ENCODE results near the gene KCNH5. TPM values are rescaled to one million over a fixed set of nuclear protein-coding genes. Genes with fewer than 3 reads are reported as not detected.
"Not testable (repeated sequence)": the region's sequence is repeated elsewhere in the genome, so short reads cannot be mapped to it uniquely, and the experiment has no call there.

Gene KCNH5
- total RNA-seq, 2 donors from 2014 or later, result 0.06 to 0.09 TPM

DNA sequence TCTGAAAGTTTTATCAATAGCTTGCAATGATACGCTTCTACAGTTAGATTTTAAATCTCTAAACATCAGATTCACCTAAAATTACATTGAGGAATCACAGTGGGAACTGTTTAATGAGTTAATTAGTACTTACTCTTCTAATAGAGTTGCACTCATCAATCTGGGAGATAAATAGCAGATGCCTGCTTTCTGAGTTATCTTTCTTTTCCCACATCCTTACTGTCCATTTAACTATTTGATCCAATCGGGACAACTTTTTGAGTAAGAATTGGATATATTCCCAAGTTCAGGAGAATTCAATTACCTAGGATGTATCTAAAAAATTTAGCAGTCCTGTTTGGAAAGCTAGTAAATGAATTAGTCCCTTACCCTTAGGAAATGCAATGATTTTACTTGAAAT lies 162.3 kb downstream of the KCNH5 start:
- Histone ChIP-seq H3K9me3 (no peaks in the 10 kb centered on the region), H3K36me3 (no peaks in the 10 kb centered on the region), H3K4me1 (replicated peaks) (no peaks in the 10 kb centered on the region), H3K27me3 (replicated peaks; ENCODE audit: insufficient read depth) (no peaks in the 10 kb centered on the region), H3K27ac (no peak overlapping the region), H3K4me3 (no peak overlapping the region)
- DNase-seq (ENCODE audit: low spot score), result no peak
- TF ChIP-seq CTCF (IDR thresholded peaks at IDR 0.05), result no peak
- no peak for TF ChIP-seq POLR2AphosphoS5 (IDR thresholded peaks at IDR 0.05)
- TF ChIP-seq POLR2A (IDR thresholded peaks at IDR 0.05), result no peak
- intact Hi-C loops (cut with DNase I), result no loop called here
- 95% methylated on average over 2 of the region's 2 CpGs for WGBS

DNA sequence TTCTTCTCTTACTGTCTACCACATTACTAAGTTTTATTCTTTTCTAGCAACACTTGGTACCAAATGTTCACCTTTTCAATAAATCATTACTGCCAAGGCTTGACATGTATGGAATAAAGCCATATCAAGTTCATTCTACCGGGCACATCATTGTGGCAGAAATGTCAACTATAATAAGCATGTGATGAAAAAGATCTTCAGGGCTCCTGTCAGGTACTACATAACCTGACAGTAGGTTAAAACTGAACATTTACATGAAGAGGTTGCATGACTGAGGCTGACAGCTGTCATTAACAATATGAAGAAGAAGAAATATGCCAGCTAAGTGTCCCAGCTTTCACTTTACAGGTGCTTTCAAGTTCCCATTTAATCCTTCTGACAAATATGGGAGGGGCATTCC lies 178.9 kb downstream of the KCNH5 start:
- H3K36me3 ChIP-seq, result no peaks in the 10 kb centered on the region
- TF ChIP-seq POLR2A (IDR thresholded peaks at IDR 0.05), result no peak
- no peak overlapping the region for H3K4me3 ChIP-seq
- no peaks in the 10 kb centered on the region for H3K9me3 ChIP-seq
- H3K27ac ChIP-seq, result no peak overlapping the region
- no peaks in the 10 kb centered on the region for H3K27me3 ChIP-seq (replicated peaks; ENCODE audit: insufficient read depth)
- intact Hi-C loops (cut with DNase I), result no loop called here
- WGBS, result 86% methylated on average over 1 of the region's 1 CpG
- DNase-seq (ENCODE audit: low spot score), result no peak
- H3K4me1 ChIP-seq (replicated peaks), result no peaks in the 10 kb centered on the region

DNA sequence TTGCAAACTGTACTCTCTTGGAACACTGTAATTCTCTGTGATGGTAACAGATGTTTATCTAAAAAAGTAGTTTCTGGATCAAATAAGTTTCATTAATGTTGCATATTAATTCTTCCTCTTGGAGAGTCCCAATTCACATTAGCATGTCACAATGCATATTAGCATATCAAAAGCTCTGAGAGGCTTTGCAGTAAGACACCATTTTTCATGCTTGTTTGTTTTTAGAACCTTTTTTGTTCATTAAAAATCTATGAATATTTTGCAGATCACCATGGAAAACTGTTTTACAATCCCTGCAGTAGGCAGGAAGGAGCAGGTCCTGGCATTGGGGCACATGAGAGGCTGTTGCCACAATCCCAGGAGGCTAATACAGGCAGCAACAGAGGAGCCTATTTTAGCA lies 180.7 kb downstream of the KCNH5 start:
- H3K4me3 ChIP-seq, result no peak overlapping the region
- intact Hi-C loops (cut with DNase I), result no loop called here
- no peak for DNase-seq (ENCODE audit: low spot score)
- no peak for TF ChIP-seq POLR2A (IDR thresholded peaks at IDR 0.05)
- TF ChIP-seq CTCF (IDR thresholded peaks at IDR 0.05), result no peak
- TF ChIP-seq POLR2AphosphoS5 (IDR thresholded peaks at IDR 0.05), result no peak
- H3K27ac ChIP-seq, result no peak overlapping the region
- no peaks in the 10 kb centered on the region for H3K9me3 ChIP-seq
- no peaks in the 10 kb centered on the region for H3K36me3 ChIP-seq
- H3K27me3 ChIP-seq (replicated peaks; ENCODE audit: insufficient read depth), result no peaks in the 10 kb centered on the region
- no peaks in the 10 kb centered on the region for H3K4me1 ChIP-seq (replicated peaks)

GRCh38 chr14:62858011-62858410 lies 187.2 kb downstream of the KCNH5 start:
- H3K27me3 ChIP-seq (replicated peaks; ENCODE audit: insufficient read depth); H3K36me3 ChIP-seq; DNase-seq (ENCODE audit: low spot score); H3K9me3 ChIP-seq; H3K27ac ChIP-seq; H3K4me1 ChIP-seq (replicated peaks); H3K4me3 ChIP-seq; intact Hi-C loops (cut with DNase I): not testable (repeated sequence)
- 74% methylated on average over 2 of the region's 2 CpGs for WGBS

- Histone ChIP-seq H3K4me3 (no peak overlapping the region), H3K9me3 (no peaks in the 10 kb centered on the region), H3K4me1 (replicated peaks) (no peaks in the 10 kb centered on the region), H3K27me3 (replicated peaks; ENCODE audit: insufficient read depth) (no peaks in the 10 kb centered on the region), H3K27ac (no peak overlapping the region), H3K36me3 (no peaks in the 10 kb centered on the region)
- no peak for DNase-seq (ENCODE audit: low spot score)
- 84% methylated on average over 4 of the region's 4 CpGs for WGBS
- intact Hi-C loops (cut with DNase I), result no loop called here
- TF ChIP-seq CTCF (IDR thresholded peaks at IDR 0.05) (no peak), POLR2A (IDR thresholded peaks at IDR 0.05) (no peak), POLR2AphosphoS5 (IDR thresholded peaks at IDR 0.05) (no peak)
Observed at GRCh38 chr14:62854951-62855350, 190.3 kb downstream of the KCNH5 start.

DNA sequence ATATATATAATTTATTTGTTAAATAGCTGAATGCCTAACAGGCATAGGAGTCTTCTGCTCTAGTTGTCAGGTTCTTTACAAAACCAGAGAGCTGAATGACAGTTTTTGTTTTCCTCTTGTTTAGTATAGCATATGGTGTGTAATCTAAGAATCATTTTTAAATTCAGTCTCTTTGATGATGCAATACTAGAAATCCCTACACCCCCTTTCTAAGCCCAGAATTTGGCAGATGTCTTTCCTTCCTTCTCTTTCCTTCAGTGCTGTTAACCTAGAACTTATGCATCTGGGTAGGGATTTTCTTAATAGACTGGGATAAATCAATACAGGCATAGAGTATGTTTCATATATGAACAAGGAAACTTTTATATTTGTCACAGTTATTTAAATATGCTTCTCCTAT lies 198.1 kb downstream of the KCNH5 start:
- H3K36me3 ChIP-seq, result no peaks in the 10 kb centered on the region
- H3K9me3 ChIP-seq, result no peaks in the 10 kb centered on the region
- DNase-seq (ENCODE audit: low spot score), result no peak
- H3K4me3 ChIP-seq, result no peak overlapping the region
- H3K4me1 ChIP-seq (replicated peaks), result no peaks in the 10 kb centered on the region
- intact Hi-C loops (cut with DNase I), result no loop called here
- TF ChIP-seq POLR2AphosphoS5 (IDR thresholded peaks at IDR 0.05), result no peak
- no peak for TF ChIP-seq CTCF (IDR thresholded peaks at IDR 0.05)
- no peak for TF ChIP-seq POLR2A (IDR thresholded peaks at IDR 0.05)
- H3K27me3 ChIP-seq (replicated peaks; ENCODE audit: insufficient read depth), result no peaks in the 10 kb centered on the region
- H3K27ac ChIP-seq, result no peak overlapping the region

Measured in prostate gland (tissue), 2 donors.